GM23338 (cell line): ENCODE measurements around the gene NUP214. TPM values are rescaled to one million over a fixed set of nuclear protein-coding genes. Genes with fewer than 3 reads are reported as not detected.

Source experiments
- ATAC-seq: fragments of 200-7000 bp; cut with Tn5 transposase; 3 replicates; pipeline ENCODE4 v1.9.1; 2020
- DNase-seq: peaks from one replicate; pipeline ENCODE4 v3.0.0-alpha.2; 2015; ENCODE audit warnings: low spot score
- H2AFZ ChIP-seq: fragments of 200-600 bp; sonication (generic); 2 replicates; pipeline ENCODE4 v1.8.0; 2016; ENCODE audit warnings: antibody characterized with exemption, mild to moderate bottlenecking, moderate library complexity
- H3F3A ChIP-seq: fragments of 200-600 bp; sonication (generic); replicated peaks from 2 replicates; pipeline ENCODE4 v1.8.0; 2017; ENCODE audit warnings: antibody characterized with exemption, mixed run types, low read depth
- H3K27ac ChIP-seq: fragments of 200-600 bp; sonication (generic); 2 replicates; pipeline ENCODE4 v1.6.1; 2016; ENCODE audit warnings: low read depth
- H3K27me3 ChIP-seq: fragments of 200-600 bp; sonication (generic); 2 replicates; pipeline ENCODE4 v1.8.0; 2016; ENCODE audit warnings: mild to moderate bottlenecking, mixed run types, moderate library complexity; ENCODE audit not compliant: insufficient read depth
- H3K36me3 ChIP-seq: fragments of 200-600 bp; sonication (generic); 2 replicates; pipeline ENCODE4 v1.8.0; 2016; ENCODE audit warnings: mild to moderate bottlenecking; ENCODE audit not compliant: insufficient read depth
- H3K4me1 ChIP-seq: fragments of 200-600 bp; sonication (generic); 2 replicates; pipeline ENCODE4 v1.8.0; 2016; ENCODE audit warnings: mild to moderate bottlenecking, moderate library complexity; ENCODE audit not compliant: insufficient read depth
- H3K4me2 ChIP-seq: fragments of 200-600 bp; sonication (generic); 2 replicates; pipeline ENCODE4 v1.7.1; 2017; ENCODE audit warnings: mixed run types
- H3K4me3 ChIP-seq: fragments of 200-600 bp; sonication (generic); 2 replicates; pipeline ENCODE4 v1.6.1; 2016; ENCODE audit warnings: mixed run types
- H3K79me2 ChIP-seq: fragments of 200-600 bp; sonication (generic); replicated peaks from 2 replicates; pipeline ENCODE4 v1.8.0; 2017; ENCODE audit warnings: mild to moderate bottlenecking; ENCODE audit not compliant: insufficient read depth
- H3K9me2 ChIP-seq: fragments of 200-600 bp; sonication (generic); 2 replicates; pipeline ENCODE4 v1.8.0; 2017; ENCODE audit not compliant: insufficient read depth
- H4K20me1 ChIP-seq: fragments of 200-600 bp; sonication (generic); replicated peaks from 2 replicates; pipeline ENCODE4 v1.8.0; 2017; ENCODE audit warnings: mild to moderate bottlenecking; ENCODE audit not compliant: insufficient read depth
- H3K27ac Mint-ChIP-seq: 2 replicates; pipeline ENCODE4 v1.8.0; 2020; ENCODE audit warnings: inconsistent platforms, mild to moderate bottlenecking, moderate library complexity, mixed read lengths
- H3K27me3 Mint-ChIP-seq: 3 replicates; pipeline ENCODE4 v1.8.0; 2022; ENCODE audit warnings: low read depth, mild to moderate bottlenecking, moderate library complexity, mixed read lengths, inconsistent platforms; ENCODE audit not compliant: insufficient read depth, poor library complexity
- H3K36me3 Mint-ChIP-seq: 3 replicates; pipeline ENCODE4 v1.8.0; 2021; ENCODE audit warnings: low read depth, mild to moderate bottlenecking, inconsistent platforms, moderate library complexity, mixed read lengths
- H3K4me1 Mint-ChIP-seq: 3 replicates; pipeline ENCODE4 v1.8.0; 2020; ENCODE audit warnings: mild to moderate bottlenecking, inconsistent platforms, mixed read lengths
- H3K4me3 Mint-ChIP-seq: 3 replicates; pipeline ENCODE4 v1.8.0; 2021; ENCODE audit warnings: moderate library complexity, mild to moderate bottlenecking, inconsistent platforms, mixed read lengths
- H3K9me3 Mint-ChIP-seq: 3 replicates; pipeline ENCODE4 v1.8.0; 2020; ENCODE audit warnings: moderate library complexity, mild to moderate bottlenecking, inconsistent platforms, mixed read lengths
- CREB1 ChIP-seq: fragments of 250-450 bp; sonication (Bioruptor Pico); IDR thresholded peaks from 2 replicates; pipeline ENCODE4 v1.5.0; 2020; ENCODE audit warnings: low read depth, mild to moderate bottlenecking, moderate library complexity
- CTCF ChIP-seq, 2 experiments: fragments of 200-600 bp in 1 of 2; sonication (generic) in 1 of 2; conservative IDR thresholded peaks; 2 replicates each; pipeline versions ENCODE4 v1.5.1 to v1.6.1; 2016 to 2017; ENCODE audit warnings: antibody characterized with exemption in 2 of 2, low read depth in 2 of 2, mild to moderate bottlenecking in 2 of 2, moderate library complexity in 1 of 2
- EZH2 ChIP-seq: fragments of 200-600 bp; sonication (generic); IDR thresholded peaks from one replicate; pipeline ENCODE4 v1.8.0; 2017; ENCODE audit warnings: antibody characterized with exemption, mild to moderate bottlenecking, low read depth; ENCODE audit not compliant: unreplicated experiment
- EZH2phosphoT487 ChIP-seq: fragments of 200-600 bp; sonication (generic); IDR thresholded peaks from one replicate; pipeline ENCODE4 v1.8.1; 2018; ENCODE audit warnings: antibody characterized with exemption; ENCODE audit not compliant: unreplicated experiment
- JUNB ChIP-seq: IDR thresholded peaks from one replicate; pipeline ENCODE4 v1.6.1; 2016; ENCODE audit warnings: antibody characterized with exemption; ENCODE audit not compliant: unreplicated experiment
- NANOG ChIP-seq: IDR thresholded peaks from 2 replicates; pipeline ENCODE4 v1.6.1; 2016; ENCODE audit warnings: antibody characterized with exemption, borderline replicate concordance
- POLR2AphosphoS5 ChIP-seq: IDR thresholded peaks from 2 replicates; pipeline ENCODE4 v1.6.1; 2016; ENCODE audit warnings: antibody characterized with exemption, low read depth
- REST ChIP-seq: IDR thresholded peaks from one replicate; pipeline ENCODE4 v1.6.1; 2018; ENCODE audit warnings: antibody characterized with exemption; ENCODE audit not compliant: unreplicated experiment
- STAT1 ChIP-seq: IDR thresholded peaks from one replicate; pipeline ENCODE4 v1.6.1; 2016; ENCODE audit warnings: antibody characterized with exemption; ENCODE audit not compliant: unreplicated experiment
- ZNF331 ChIP-seq: fragments of 250-450 bp; sonication (Bioruptor Pico); IDR thresholded peaks from 2 replicates; pipeline ENCODE4 v1.5.0; 2020; ENCODE audit warnings: low read depth, mild to moderate bottlenecking, moderate library complexity
- ZNF462 ChIP-seq: fragments of 250-450 bp; sonication (Bioruptor Pico); IDR thresholded peaks from 2 replicates; pipeline ENCODE4 v1.5.0; 2020; ENCODE audit warnings: mild to moderate bottlenecking, moderate library complexity
- polyA plus RNA-seq: library from polyadenylated mRNA; unstranded; fragments of >200 nt; fragmentation: Nextera tagmentation; extraction: Ambion mirVana; gene quantifications from 2 replicates; pipeline ENCODE4 v1.2.1, GENCODE V29; 2016
- total RNA-seq: library from RNA; depleted of rRNA; stranded (reverse); fragments of >200 nt; shearing (Covaris generic); gene quantifications from 2 replicates; pipeline ENCODE4 v1.2.3, GENCODE V29; 2014
- TF ChIP-seq, protein P1 (sequence below): IDR thresholded peaks from 2 replicates; pipeline ENCODE4 v1.6.1; 2016; ENCODE audit warnings: antibody characterized with exemption

Gene NUP214
- total and polyA plus RNA-seq, 2 experiments from 2014 or later, result 36.0 to 57.0 TPM

GRCh38 chr9:131272212-131272611, 146.8 kb downstream of the NUP214 start (continued):
- TF ChIP-seq ZNF462 (CRISPR knock-in tag), result no peak
- no peak for TF ChIP-seq ZNF331 (CRISPR knock-in tag)

DNA sequence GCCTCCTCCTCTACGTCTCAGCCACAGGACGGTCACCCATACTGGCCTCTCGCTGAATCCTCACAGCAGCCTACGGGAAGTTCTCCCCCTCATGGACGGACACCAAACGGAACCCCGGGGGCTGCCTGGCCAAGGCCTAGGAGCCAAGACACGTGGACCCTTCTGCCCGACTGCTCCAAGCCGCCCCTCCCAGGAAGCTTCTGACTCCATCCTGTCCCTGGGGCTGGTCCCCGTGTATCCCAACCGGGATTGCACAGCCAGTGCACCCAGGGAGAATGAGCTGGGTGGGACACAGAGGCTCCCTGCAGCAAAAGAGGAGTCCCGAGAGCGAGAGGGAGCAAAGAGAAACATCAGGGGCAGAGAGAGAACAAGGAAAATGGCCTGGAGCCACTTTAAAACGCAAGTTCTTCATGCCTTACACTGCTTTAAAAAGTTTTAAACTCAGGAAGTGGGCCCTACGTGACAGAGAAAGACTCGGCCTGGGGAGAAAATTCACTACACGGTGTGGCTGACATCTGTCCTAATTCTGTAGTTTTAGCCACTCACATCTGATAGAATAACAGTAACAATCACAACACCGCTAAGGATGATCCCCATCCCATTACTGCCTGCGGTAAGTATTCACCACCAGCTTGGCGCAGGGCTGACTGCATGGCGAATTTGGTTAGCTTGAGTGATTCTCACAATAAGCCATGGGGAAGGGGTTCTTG, 147.9 kb downstream of the NUP214 start:
- H4K20me1 ChIP-seq, result no peaks in the 10 kb centered on the region
- no peak for ATAC-seq
- no peaks in the 10 kb centered on the region for H3K36me3 ChIP-seq
- H3K4me3 ChIP-seq, result no peak overlapping the region
- peaks cover 12% of the 10 kb centered on the region; the same call in 1 of the 2 replicates for H3K4me1 ChIP-seq
- H3K36me3 Mint-ChIP-seq, result no peaks in the 10 kb centered on the region
- no peak for DNase-seq
- no peaks in the 10 kb centered on the region for H3K9me3 Mint-ChIP-seq
- H3K4me2 ChIP-seq, result no peak overlapping the region
- H2AFZ ChIP-seq, result no peak overlapping the region
- H3K4me3 Mint-ChIP-seq, result no peak overlapping the region
- peaks cover 18% of the 10 kb centered on the region for H3K27me3 ChIP-seq
- H3F3A ChIP-seq, result peaks cover 14% of the 10 kb centered on the region; the same call in 1 of the 2 replicates
- no peaks in the 10 kb centered on the region for H3K9me2 ChIP-seq
- H3K27ac Mint-ChIP-seq, result no peak overlapping the region
- H3K27ac ChIP-seq, result no peak overlapping the region
- peaks cover 39% of the 10 kb centered on the region for H3K4me1 Mint-ChIP-seq
- H3K79me2 ChIP-seq, result no peaks in the 10 kb centered on the region
- peaks cover 20% of the 10 kb centered on the region for H3K27me3 Mint-ChIP-seq
- TF ChIP-seq REST (no peak), POLR2AphosphoS5 (no peak), STAT1 (no peak), JUNB (no peak), CREB1 (no peak), ZNF331 (CRISPR knock-in tag) (no peak), NANOG (no peak), EZH2 (no peak), EZH2phosphoT487 (no peak), CTCF (conservative IDR thresholded peaks at IDR 0.05; ENCODE audit: low read depth in 2 of 2) (no peak)
- TF ChIP-seq, protein P1, sequence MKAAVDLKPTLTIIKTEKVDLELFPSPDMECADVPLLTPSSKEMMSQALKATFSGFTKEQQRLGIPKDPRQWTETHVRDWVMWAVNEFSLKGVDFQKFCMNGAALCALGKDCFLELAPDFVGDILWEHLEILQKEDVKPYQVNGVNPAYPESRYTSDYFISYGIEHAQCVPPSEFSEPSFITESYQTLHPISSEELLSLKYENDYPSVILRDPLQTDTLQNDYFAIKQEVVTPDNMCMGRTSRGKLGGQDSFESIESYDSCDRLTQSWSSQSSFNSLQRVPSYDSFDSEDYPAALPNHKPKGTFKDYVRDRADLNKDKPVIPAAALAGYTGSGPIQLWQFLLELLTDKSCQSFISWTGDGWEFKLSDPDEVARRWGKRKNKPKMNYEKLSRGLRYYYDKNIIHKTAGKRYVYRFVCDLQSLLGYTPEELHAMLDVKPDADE, result no peak
